Effector memory CD8-positive, alpha-beta T cell (primary cell): ENCODE results near the gene DEPDC4.
"Not testable (repeated sequence)": the region's sequence is repeated elsewhere in the genome, so short reads cannot be mapped to it uniquely, and the experiment has no call there.

Source experiments
- ATAC-seq: fragments of 150-1000 bp; cut with Tn5 transposase; replicated peaks from 2 replicates; pipeline ENCODE4 v1.10.0; 2021; ENCODE audit warnings: mild to moderate bottlenecking, moderate library complexity
- DNase-seq, 3 experiments: peaks; one replicate each; pipeline ENCODE4 v3.0.0; 2021
- H3K27ac Mint-ChIP-seq, 2 donors: one replicate each; pipeline ENCODE4 v1.8.0; 2022; ENCODE audit warnings: mild to moderate bottlenecking in 2 of 2, mixed read lengths in 2 of 2, moderate library complexity in 2 of 2
- H3K27me3 Mint-ChIP-seq, 2 donors: one replicate each; pipeline ENCODE4 v1.8.0; 2022; ENCODE audit warnings: mixed read lengths in 2 of 2
- H3K36me3 Mint-ChIP-seq: one replicate; pipeline ENCODE4 v1.8.0; 2022; ENCODE audit warnings: mild to moderate bottlenecking, moderate library complexity, mixed read lengths; ENCODE audit not compliant: insufficient read depth
- H3K4me1 Mint-ChIP-seq, 2 donors: one replicate each; pipeline ENCODE4 v1.8.0; 2022; ENCODE audit warnings: low read depth in 2 of 2, mixed read lengths in 2 of 2
- H3K4me3 Mint-ChIP-seq, 2 donors: one replicate each; pipeline ENCODE4 v1.8.0; 2022; ENCODE audit warnings: mild to moderate bottlenecking in 2 of 2, mixed read lengths in 2 of 2, moderate library complexity in 2 of 2
- H3K9me3 Mint-ChIP-seq, 2 donors: one replicate each; pipeline ENCODE4 v1.8.0; 2022; ENCODE audit warnings: mixed read lengths in 2 of 2
- total RNA-seq, 9 experiments: gene quantifications; one replicate each; lab custom pipeline; 2026; lab: John Stamatoyannopoulos, UW

The DEPDC4 gene
- total RNA-seq, result 0 to 0.42 (median 0.25) reads per million in 9 experiments

- DNase-seq (peak; percentile 91 to 94 (median 93)), ATAC-seq (peak; percentile 88)
- H3K4me3 Mint-ChIP-seq, result peak within 1 kb of the TSS; percentile 99
- peaks cover 11% of the 10 kb centered on the region for H3K36me3 Mint-ChIP-seq
- H3K27ac Mint-ChIP-seq, result peak within 1 kb of the TSS; percentile 98 to 99
- H3K9me3 Mint-ChIP-seq, result no peaks in the 10 kb centered on the region
- no peaks in the 10 kb centered on the region for H3K27me3 Mint-ChIP-seq
- peaks cover 18 to 34% of the 10 kb centered on the region in 2 donors for H3K4me1 Mint-ChIP-seq
These were observed at the start of gene DEPDC4, which contains the start of gene SCYL2 for GRCh38 chr12:100266835-100267602. DEPDC4 (minus strand) TSS chr12:100267079; CDS start chr12:100267076, 3 bp downstream. SCYL2 (plus strand) TSS chr12:100267177; CDS start chr12:100282971, 15,794 bp downstream.

- peaks cover 0 to 4% of the 10 kb centered on the region in 2 donors for H3K4me1 Mint-ChIP-seq
- ATAC-seq, result no peak
- no peak for DNase-seq
- H3K36me3 Mint-ChIP-seq, result peaks cover 31% of the 10 kb centered on the region
- no peaks in the 10 kb centered on the region for H3K27me3 Mint-ChIP-seq
- H3K4me3 Mint-ChIP-seq, result no peak overlapping the region
- no peak overlapping the region for H3K27ac Mint-ChIP-seq
- H3K9me3 Mint-ChIP-seq, result peaks cover 0 to 6% of the 10 kb centered on the region in 2 donors
These were observed 44.4 kb upstream of the DEPDC4 start for GRCh38 chr12:100311317-100311716.

GRCh38 chr12:100308138-100308537, 41.3 kb upstream of the DEPDC4 start:
- H3K4me1 Mint-ChIP-seq, H3K4me3 Mint-ChIP-seq, DNase-seq, H3K9me3 Mint-ChIP-seq, H3K27ac Mint-ChIP-seq, H3K27me3 Mint-ChIP-seq, ATAC-seq: not testable (repeated sequence)
- H3K36me3 Mint-ChIP-seq, result peaks cover 17% of the 10 kb centered on the region

- H3K9me3 Mint-ChIP-seq, result peaks cover 8 to 25% of the 10 kb centered on the region in 2 donors
- H3K27me3 Mint-ChIP-seq, H3K27ac Mint-ChIP-seq, H3K4me3 Mint-ChIP-seq, H3K36me3 Mint-ChIP-seq, ATAC-seq, DNase-seq: not testable (repeated sequence)
- peaks cover 3 to 15% of the 10 kb centered on the region in 2 donors for H3K4me1 Mint-ChIP-seq
These were observed 37.5 kb upstream of the DEPDC4 start for GRCh38 chr12:100304334-100304733.

GRCh38 chr12:100303831-100304230, 37.0 kb upstream of the DEPDC4 start:
- Mint-ChIP-seq H3K27me3 (no peaks in the 10 kb centered on the region), H3K9me3 (peaks cover 8 to 25% of the 10 kb centered on the region in 2 donors), H3K27ac (no peak overlapping the region), H3K36me3 (peaks cover 10% of the 10 kb centered on the region), H3K4me3 (no peak overlapping the region), H3K4me1 (peaks cover 3 to 12% of the 10 kb centered on the region in 2 donors)
- no peak for DNase-seq
- no peak for ATAC-seq

GRCh38 chr12:100302081-100302480, 35.2 kb upstream of the DEPDC4 start:
- peaks cover 15% of the 10 kb centered on the region for H3K36me3 Mint-ChIP-seq
- no peaks in the 10 kb centered on the region for H3K27me3 Mint-ChIP-seq
- no peak overlapping the region for H3K4me3 Mint-ChIP-seq
- H3K27ac Mint-ChIP-seq, result no peak overlapping the region
- no peak for DNase-seq
- H3K9me3 Mint-ChIP-seq, result peaks cover 8 to 25% of the 10 kb centered on the region in 2 donors
- H3K4me1 Mint-ChIP-seq, result peaks cover 3 to 12% of the 10 kb centered on the region in 2 donors
- no peak for ATAC-seq

GRCh38 chr12:100295764-100296555, 29.1 kb upstream of the DEPDC4 start:
- no peak overlapping the region for H3K27ac Mint-ChIP-seq
- no peaks in the 10 kb centered on the region for H3K4me1 Mint-ChIP-seq
- H3K36me3 Mint-ChIP-seq, result peaks cover 15% of the 10 kb centered on the region
- H3K27me3 Mint-ChIP-seq, result no peaks in the 10 kb centered on the region
- H3K9me3 Mint-ChIP-seq, result peaks cover 3 to 8% of the 10 kb centered on the region in 2 donors
- H3K4me3 Mint-ChIP-seq, result no peak overlapping the region
- DNase-seq (no peak), ATAC-seq (no peak)

GRCh38 chr12:100294366-100294765, 27.5 kb upstream of the DEPDC4 start:
- not testable (repeated sequence) for H3K4me1 Mint-ChIP-seq, H3K4me3 Mint-ChIP-seq, H3K27ac Mint-ChIP-seq, ATAC-seq, DNase-seq, H3K9me3 Mint-ChIP-seq, H3K27me3 Mint-ChIP-seq
- H3K36me3 Mint-ChIP-seq, result peaks cover 13% of the 10 kb centered on the region

- Mint-ChIP-seq H3K27ac (no peak overlapping the region), H3K36me3 (peaks cover 8% of the 10 kb centered on the region), H3K4me1 (no peaks in the 10 kb centered on the region), H3K27me3 (no peaks in the 10 kb centered on the region), H3K4me3 (no peak overlapping the region), H3K9me3 (no peaks in the 10 kb centered on the region)
- no peak for DNase-seq
- no peak for ATAC-seq
These were observed 26.1 kb upstream of the DEPDC4 start for GRCh38 chr12:100293017-100293416.

- Mint-ChIP-seq H3K27me3 (no peaks in the 10 kb centered on the region), H3K9me3 (no peaks in the 10 kb centered on the region), H3K4me3 (no peak overlapping the region), H3K4me1 (no peaks in the 10 kb centered on the region), H3K27ac (no peak overlapping the region), H3K36me3 (peaks cover 7% of the 10 kb centered on the region)
- ATAC-seq (no peak), DNase-seq (no peak)
These were observed 23.1 kb upstream of the DEPDC4 start for GRCh38 chr12:100290016-100290415.

GRCh38 chr12:100289038-100289437, 22.2 kb upstream of the DEPDC4 start:
- Mint-ChIP-seq H3K4me1 (no peaks in the 10 kb centered on the region), H3K27me3 (no peaks in the 10 kb centered on the region), H3K36me3 (peaks cover 11% of the 10 kb centered on the region), H3K4me3 (no peak overlapping the region), H3K27ac (no peak overlapping the region), H3K9me3 (no peaks in the 10 kb centered on the region)
- no peak for DNase-seq
- ATAC-seq, result no peak

GRCh38 chr12:100284556-100284955, 17.7 kb upstream of the DEPDC4 start:
- peaks cover 11% of the 10 kb centered on the region for H3K36me3 Mint-ChIP-seq
- H3K27ac Mint-ChIP-seq, ATAC-seq, H3K9me3 Mint-ChIP-seq, H3K27me3 Mint-ChIP-seq, H3K4me1 Mint-ChIP-seq, H3K4me3 Mint-ChIP-seq, DNase-seq: not testable (repeated sequence)

- ATAC-seq, result no peak
- H3K9me3 Mint-ChIP-seq, result no peaks in the 10 kb centered on the region
- H3K27me3 Mint-ChIP-seq, result no peaks in the 10 kb centered on the region
- no peak overlapping the region for H3K4me3 Mint-ChIP-seq
- H3K4me1 Mint-ChIP-seq, result peaks cover 19 to 23% of the 10 kb centered on the region in 2 donors
- H3K27ac Mint-ChIP-seq, result peak overlapping the region in 1 of 2 donors; percentile 33
- H3K36me3 Mint-ChIP-seq, result peaks cover 4% of the 10 kb centered on the region
- DNase-seq, result no peak
These were observed 12.8 kb upstream of the DEPDC4 start for GRCh38 chr12:100279607-100280244.
